22Rv1 (cell line): ENCODE measurements around the gene SLC43A1.

Experiments
- H3K27ac ChIP-seq: fragments of 450-650 bp; 2 replicates; pipeline ENCODE4 v1.5.1; 2017
- ZFX ChIP-seq: fragments of 450-650 bp; IDR thresholded peaks from 2 replicates; pipeline ENCODE4 v1.6.1; 2017; ENCODE audit warnings: antibody characterized with exemption, borderline replicate concordance
- TF ChIP-seq, protein P1 (sequence below): fragments of 450-650 bp; IDR thresholded peaks from 2 replicates; pipeline ENCODE4 v1.5.1; 2017; ENCODE audit warnings: mild to moderate bottlenecking

SLC43A1 gene

DNA sequence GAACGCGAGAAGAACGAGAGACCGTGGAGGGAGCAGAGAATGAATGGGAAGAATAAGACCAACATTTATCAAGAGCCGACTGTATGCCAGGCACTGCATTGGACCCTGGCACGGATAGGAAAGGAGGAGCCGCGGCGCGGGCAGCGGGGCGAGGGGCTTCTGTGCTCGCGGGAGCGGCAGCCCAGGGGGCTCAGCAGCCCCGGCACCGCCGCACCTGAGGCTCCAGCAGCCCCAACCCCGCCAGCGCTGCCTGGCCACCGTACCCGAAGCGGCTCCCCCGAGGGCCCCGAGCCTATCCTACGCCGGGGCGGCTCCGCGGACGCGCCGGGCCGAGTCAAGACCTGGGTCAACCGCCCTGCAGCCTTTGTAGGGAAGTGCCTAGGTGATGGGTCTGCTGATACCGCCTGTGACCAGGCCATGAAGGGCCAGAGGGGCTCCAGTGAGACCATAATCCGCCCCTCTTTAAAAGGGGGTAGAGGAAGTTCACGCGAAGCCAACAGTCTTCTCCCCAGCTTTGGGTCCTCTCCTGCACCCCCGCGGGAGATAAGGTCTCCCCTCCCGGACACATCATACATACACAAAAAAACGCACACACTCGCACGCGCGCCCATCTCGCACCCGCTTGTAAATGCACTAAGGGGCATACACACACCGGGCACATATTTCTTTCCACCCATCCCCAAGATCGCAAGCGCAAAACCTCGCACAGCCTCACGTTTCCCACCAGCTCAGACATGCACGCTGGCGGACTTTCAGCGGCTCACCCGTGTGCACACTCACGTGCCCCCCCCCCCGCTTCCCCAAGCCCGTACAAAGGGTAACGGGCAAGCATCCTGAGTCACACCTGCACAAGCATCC is 56.1 kb downstream of the SLC43A1 start:
- no peak overlapping the region for H3K27ac ChIP-seq
- TF ChIP-seq, protein P1, sequence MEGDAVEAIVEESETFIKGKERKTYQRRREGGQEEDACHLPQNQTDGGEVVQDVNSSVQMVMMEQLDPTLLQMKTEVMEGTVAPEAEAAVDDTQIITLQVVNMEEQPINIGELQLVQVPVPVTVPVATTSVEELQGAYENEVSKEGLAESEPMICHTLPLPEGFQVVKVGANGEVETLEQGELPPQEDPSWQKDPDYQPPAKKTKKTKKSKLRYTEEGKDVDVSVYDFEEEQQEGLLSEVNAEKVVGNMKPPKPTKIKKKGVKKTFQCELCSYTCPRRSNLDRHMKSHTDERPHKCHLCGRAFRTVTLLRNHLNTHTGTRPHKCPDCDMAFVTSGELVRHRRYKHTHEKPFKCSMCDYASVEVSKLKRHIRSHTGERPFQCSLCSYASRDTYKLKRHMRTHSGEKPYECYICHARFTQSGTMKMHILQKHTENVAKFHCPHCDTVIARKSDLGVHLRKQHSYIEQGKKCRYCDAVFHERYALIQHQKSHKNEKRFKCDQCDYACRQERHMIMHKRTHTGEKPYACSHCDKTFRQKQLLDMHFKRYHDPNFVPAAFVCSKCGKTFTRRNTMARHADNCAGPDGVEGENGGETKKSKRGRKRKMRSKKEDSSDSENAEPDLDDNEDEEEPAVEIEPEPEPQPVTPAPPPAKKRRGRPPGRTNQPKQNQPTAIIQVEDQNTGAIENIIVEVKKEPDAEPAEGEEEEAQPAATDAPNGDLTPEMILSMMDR, result no peak

DNA sequence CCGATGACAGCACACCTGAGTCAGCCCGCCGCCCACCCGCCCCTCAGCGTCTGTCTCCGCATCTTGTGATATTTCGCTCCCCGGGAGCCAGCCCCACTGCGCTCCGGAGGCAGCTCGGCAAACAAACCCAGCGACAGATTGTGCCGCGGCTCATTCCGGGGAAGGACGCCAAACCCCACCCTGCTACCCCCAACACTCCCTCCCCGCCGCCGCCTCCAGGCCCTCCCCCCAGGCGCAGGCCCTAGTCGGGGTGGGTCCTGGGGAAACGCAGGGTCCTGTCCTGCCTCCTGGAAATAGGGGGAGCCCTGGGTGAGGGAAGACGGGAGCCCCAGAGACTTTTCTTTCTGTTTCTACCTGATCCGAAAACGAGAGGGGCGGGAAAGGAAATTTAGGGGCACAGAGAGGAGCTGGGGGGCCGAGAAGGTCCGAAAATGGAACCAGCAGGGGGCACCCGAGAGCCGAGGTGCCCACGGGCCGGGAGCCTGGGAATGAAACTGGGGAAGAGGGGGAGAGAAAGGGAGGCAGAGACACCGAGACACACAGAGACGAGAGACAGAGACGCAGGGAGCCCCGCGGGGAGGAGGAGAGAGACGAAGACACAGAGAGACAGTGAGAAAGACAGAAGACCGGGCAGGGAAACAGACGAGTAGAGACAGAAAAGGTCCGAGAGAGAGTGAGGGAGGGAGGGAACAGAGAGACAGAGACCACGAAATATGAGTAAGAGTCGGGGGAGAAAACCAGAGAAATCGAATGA is 56.9 kb downstream of the SLC43A1 start:
- TF ChIP-seq, protein P1, result peak; percentile 98
- no peak for TF ChIP-seq ZFX

DNA sequence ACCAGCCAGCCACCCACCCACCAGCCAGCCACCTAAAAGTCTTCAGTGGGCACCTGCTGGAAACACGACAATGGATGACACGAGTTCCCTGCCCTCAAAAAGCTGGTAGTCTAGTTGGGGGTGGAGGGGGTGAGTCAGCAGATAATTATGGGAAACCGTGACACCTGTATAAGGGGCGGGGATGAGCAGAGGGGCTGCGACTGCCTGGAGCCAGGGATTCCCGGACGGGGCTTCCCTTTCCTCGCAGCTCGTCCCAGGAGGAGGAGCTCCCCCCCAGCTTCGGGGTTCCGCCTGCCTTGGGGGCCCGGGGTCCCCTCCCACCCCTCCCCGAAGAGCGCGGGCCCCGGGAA is 57.5 kb downstream of the SLC43A1 start:
- no peak for TF ChIP-seq ZFX
- TF ChIP-seq, protein P1, result no peak
- no peak overlapping the region for H3K27ac ChIP-seq

More for the DNA sequence above, 56.9 kb downstream of the SLC43A1 start:
- H3K27ac ChIP-seq, result no peak overlapping the region

DNA sequence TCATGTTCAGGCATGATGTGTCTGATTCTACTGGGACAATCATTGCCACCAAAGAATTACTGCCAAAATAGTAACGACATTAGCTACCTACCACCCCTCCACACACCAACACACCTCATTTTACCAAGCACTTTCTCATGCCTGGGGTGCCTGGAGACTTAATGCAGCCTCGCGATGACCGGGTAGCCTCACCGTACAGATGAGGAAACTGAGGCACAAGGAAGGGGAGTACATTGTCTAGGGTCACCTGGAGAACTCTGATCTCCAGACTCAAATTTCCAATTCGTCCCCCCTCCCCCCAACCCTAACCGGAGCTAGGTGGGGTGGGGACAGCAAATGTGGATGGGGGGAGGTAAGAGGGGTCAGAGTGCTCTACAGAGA is 57.9 kb downstream of the SLC43A1 start:
- H3K27ac ChIP-seq, result no peak overlapping the region
- TF ChIP-seq, protein P1, result peak; percentile 63
- no peak for TF ChIP-seq ZFX

DNA sequence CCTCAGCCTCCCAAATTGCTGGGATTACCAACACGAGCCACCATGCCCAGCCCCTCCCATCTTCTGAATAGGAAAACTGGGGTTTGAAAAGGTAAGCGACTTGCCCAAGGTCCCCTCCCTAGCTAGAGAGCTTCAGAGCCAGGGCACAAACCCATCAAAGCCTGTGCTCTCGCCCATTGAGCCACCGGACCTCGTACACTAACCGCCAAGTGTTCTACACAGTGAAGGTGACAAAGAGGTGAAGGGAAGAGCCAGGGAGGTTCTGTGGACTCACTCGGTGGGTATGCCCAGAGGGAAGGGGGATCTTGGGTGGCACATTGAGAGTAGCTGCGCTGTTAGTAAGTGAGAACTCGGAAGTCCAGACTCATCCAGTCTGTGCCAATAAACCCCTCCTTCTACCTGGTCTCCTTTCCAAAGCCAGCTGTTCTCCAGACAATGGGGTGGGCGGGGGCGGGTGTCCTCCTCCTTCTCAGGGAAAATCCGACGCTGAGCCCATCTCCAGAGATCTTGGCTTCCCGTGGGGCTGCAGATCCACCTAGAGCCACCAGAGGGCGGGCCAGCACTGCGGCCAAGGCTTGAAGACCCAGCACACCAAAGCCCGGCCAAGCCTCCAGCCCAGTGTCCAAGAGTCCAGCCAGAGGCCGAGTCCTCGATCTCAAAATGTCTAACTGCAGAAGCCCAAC is 58.4 kb downstream of the SLC43A1 start:
- TF ChIP-seq, protein P1, result peak; percentile 95
- TF ChIP-seq ZFX, result no peak
- no peak overlapping the region for H3K27ac ChIP-seq

DNA sequence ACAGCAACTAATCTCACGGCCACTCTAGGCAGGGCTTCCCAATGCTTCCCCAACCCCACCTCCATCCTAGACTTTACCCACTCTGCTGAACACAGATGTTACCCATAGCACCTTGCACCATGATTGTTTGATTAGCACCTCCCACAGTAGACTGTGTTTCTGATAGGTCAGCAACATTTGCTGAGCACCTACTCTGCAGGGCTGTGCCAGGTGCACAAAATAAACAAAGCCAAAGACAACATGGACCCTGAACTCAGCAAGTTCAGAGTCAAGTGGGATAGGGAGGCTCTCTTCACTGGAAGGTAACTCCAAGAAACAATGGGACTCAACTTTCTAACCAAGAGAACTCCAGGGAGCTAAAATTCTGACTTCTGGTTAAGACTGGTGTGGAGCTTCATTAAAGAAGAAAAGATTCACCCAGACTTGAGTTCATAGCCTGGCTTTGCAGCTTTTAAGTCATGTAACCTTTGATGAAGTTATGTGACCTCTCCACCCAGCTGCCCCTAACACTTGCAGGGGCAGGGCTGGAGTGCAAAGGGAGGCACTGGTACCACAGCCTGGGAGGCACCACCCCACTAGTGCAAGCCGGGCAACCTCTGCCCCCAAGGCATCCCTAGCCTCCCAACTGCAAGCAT is 61.8 kb downstream of the SLC43A1 start:
- TF ChIP-seq, protein P1, result no peak
- TF ChIP-seq ZFX, result no peak
- H3K27ac ChIP-seq, result peak overlapping the region; percentile 75
